H1 (cell line): ENCODE results near the gene LITAF. TPM values are rescaled to one million over a fixed set of nuclear protein-coding genes. Genes with fewer than 3 reads are reported as not detected.

Experiments
- CTCF ChIA-PET: fragments of 300-600 bp; sonication (Branson Sonifier 250); formaldehyde crosslinking; loops from one replicate; lab custom pipeline; 2021; ENCODE audit not compliant: partially characterized antibody; lab: Charles Lee
- POLR2A ChIA-PET: fragments of 300-600 bp; sonication (Branson Sonifier 250); formaldehyde crosslinking; loops from one replicate; lab custom pipeline; 2021; ENCODE audit warnings: inconsistent platforms; ENCODE audit not compliant: partially characterized antibody; lab: Charles Lee
- DNase-seq, 2 experiments: peaks; one replicate each; pipeline versions ENCODE4 v3.0.0 to v3.0.0-alpha.2; 2010 to 2022; ENCODE audit warnings: low spot score in 2 of 2, low read depth in 1 of 2, mixed read lengths in 1 of 2
- FAIRE-seq: peaks from 2 replicates; lab custom pipeline; 2011; peaks lifted over from hg19 to GRCh38; lab: Jason Lieb, UNC
- H2AFZ ChIP-seq: 2 replicates; pipeline ENCODE4 v1.8.1; 2012; ENCODE audit warnings: low read length, inconsistent platforms
- H2AK5ac ChIP-seq: 2 replicates; pipeline ENCODE4 v1.6.1; 2013; ENCODE audit warnings: low read depth, low read length
- H2BK120ac ChIP-seq: replicated peaks from 2 replicates; pipeline ENCODE3; 2013; ENCODE audit warnings: low read depth, low read length, inconsistent platforms
- H2BK12ac ChIP-seq: 2 replicates; pipeline ENCODE4 v1.6.1; 2013; ENCODE audit warnings: low read depth, low read length
- H2BK15ac ChIP-seq: 2 replicates; pipeline ENCODE4 v1.6.1; 2013; ENCODE audit warnings: low read length
- H2BK20ac ChIP-seq: 2 replicates; pipeline ENCODE4 v1.6.1; 2013; ENCODE audit warnings: low read length
- H2BK5ac ChIP-seq: 2 replicates; pipeline ENCODE4 v1.6.1; 2013; ENCODE audit warnings: low read depth, low read length
- H3K14ac ChIP-seq: 2 replicates; pipeline ENCODE4 v1.6.1; 2013; ENCODE audit warnings: inconsistent platforms; ENCODE audit not compliant: insufficient read length
- H3K18ac ChIP-seq: 2 replicates; pipeline ENCODE4 v1.6.1; 2013; ENCODE audit warnings: low read length; ENCODE audit errors: extremely low read depth
- H3K23ac ChIP-seq: 2 replicates; pipeline ENCODE4 v1.6.1; 2013; ENCODE audit warnings: inconsistent platforms; ENCODE audit not compliant: insufficient read length
- H3K23me2 ChIP-seq: 2 replicates; pipeline ENCODE4 v1.6.1; 2013; ENCODE audit warnings: low read depth, low read length
- H3K27ac ChIP-seq: 2 replicates; pipeline ENCODE4 v1.6.1; 2011; ENCODE audit warnings: low read depth, low read length, inconsistent platforms
- H3K27me3 ChIP-seq, 4 experiments: replicated peaks in 1 of 4; 1 replicate in 1 of 4; 2 replicates in 3 of 4; pipeline versions ENCODE4 v1.6.1 to v1.8.1; 2011 to 2013; ENCODE audit warnings: low read length in 3 of 4, mild to moderate bottlenecking in 3 of 4, inconsistent platforms in 2 of 4, mixed read lengths in 2 of 4, moderate library complexity in 1 of 4; ENCODE audit not compliant: control insufficient read depth in 3 of 4, insufficient read depth in 3 of 4; ENCODE audit errors: extremely low read depth in 1 of 4
- H3K36me3 ChIP-seq, 4 experiments: 2 replicates each; pipeline versions ENCODE4 v1.6.1 to v1.8.1; 2011 to 2013; ENCODE audit warnings: mild to moderate bottlenecking in 4 of 4, low read length in 3 of 4, moderate library complexity in 2 of 4, control low read depth in 1 of 4, inconsistent platforms in 1 of 4; ENCODE audit not compliant: insufficient read depth in 4 of 4, control insufficient read depth in 2 of 4
- H3K4ac ChIP-seq: replicated peaks from 2 replicates; pipeline ENCODE3; 2013; ENCODE audit warnings: low read length, low read depth, mixed read lengths, inconsistent platforms; ENCODE audit not compliant: insufficient read length
- H3K4me1 ChIP-seq, 4 experiments: replicated peaks in 1 of 4; 1 replicate in 1 of 4; 2 replicates in 3 of 4; pipeline versions ENCODE4 v1.6.1 to v1.8.1; 2011 to 2013; ENCODE audit warnings: low read length in 3 of 4, inconsistent platforms in 2 of 4, mixed read lengths in 1 of 4; ENCODE audit not compliant: insufficient read depth in 4 of 4, control insufficient read depth in 3 of 4
- H3K4me2 ChIP-seq, 2 experiments: 2 replicates each; pipeline versions ENCODE4 v1.6.1 to v1.8.1; 2011 to 2013; ENCODE audit warnings: low read depth in 2 of 2, low read length in 2 of 2, control low read depth in 1 of 2, inconsistent platforms in 1 of 2, mild to moderate bottlenecking in 1 of 2; ENCODE audit not compliant: insufficient read depth in 1 of 2
- H3K4me3 ChIP-seq, 4 experiments: fragments of 200-600, 300-600 bp in 1 of 4; sonication (generic), shearing (Covaris generic), sonication (Bioruptor Twin) in 1 of 4; 2 replicates each; pipeline versions ENCODE4 v1.5.1 to v1.8.1; 2011 to 2016; ENCODE audit warnings: low read length in 4 of 4, low read depth in 3 of 4, control low read depth in 2 of 4, inconsistent platforms in 2 of 4, mild to moderate bottlenecking in 2 of 4, mixed read lengths in 1 of 4, moderate library complexity in 1 of 4; ENCODE audit not compliant: insufficient read depth in 2 of 4; ENCODE audit errors: extremely low read depth in 1 of 4
- H3K56ac ChIP-seq: replicated peaks from 2 replicates; pipeline ENCODE3; 2013; ENCODE audit warnings: low read depth, mild to moderate bottlenecking, mixed read lengths, low read length, inconsistent platforms; ENCODE audit not compliant: insufficient read length
- H3K79me1 ChIP-seq: 2 replicates; pipeline ENCODE4 v1.6.1; 2013; ENCODE audit warnings: low read depth, low read length, control low read depth
- H3K79me2 ChIP-seq, 2 experiments: 2 replicates each; pipeline versions ENCODE4 v1.6.1 to v1.8.1; 2012 to 2013; ENCODE audit warnings: low read length in 2 of 2, mild to moderate bottlenecking in 2 of 2, inconsistent platforms in 1 of 2; ENCODE audit not compliant: insufficient read depth in 2 of 2, control insufficient read depth in 1 of 2
- H3K9ac ChIP-seq, 4 experiments: replicated peaks in 1 of 4; 1 replicate in 1 of 4; 2 replicates in 3 of 4; pipeline versions ENCODE4 v1.6.1 to v1.8.1; 2011 to 2013; ENCODE audit warnings: low read depth in 3 of 4, low read length in 3 of 4, control low read depth in 2 of 4, mild to moderate bottlenecking in 2 of 4, moderate library complexity in 2 of 4, inconsistent platforms in 1 of 4; ENCODE audit errors: extremely low read depth in 1 of 4
- H3K9me3 ChIP-seq, 2 experiments: 2 replicates each; pipeline versions ENCODE4 v1.6.1 to v1.8.1; 2012 to 2013; ENCODE audit warnings: mild to moderate bottlenecking in 2 of 2, moderate library complexity in 2 of 2, control low read depth in 1 of 2, inconsistent platforms in 1 of 2, low read depth in 1 of 2, low read length in 1 of 2, mixed read lengths in 1 of 2; ENCODE audit not compliant: insufficient read depth in 2 of 2
- H4K20me1 ChIP-seq, 2 experiments: replicated peaks in 1 of 2; 2 replicates each; pipeline versions ENCODE3 to v1.8.1; 2011 to 2013; ENCODE audit warnings: inconsistent platforms in 2 of 2, low read length in 2 of 2, mild to moderate bottlenecking in 1 of 2; ENCODE audit not compliant: insufficient read depth in 2 of 2, control insufficient read depth in 1 of 2
- H4K5ac ChIP-seq: 2 replicates; pipeline ENCODE4 v1.6.1; 2013; ENCODE audit warnings: low read length, low read depth, mixed read lengths, inconsistent platforms; ENCODE audit not compliant: insufficient read length
- H4K8ac ChIP-seq: 2 replicates; pipeline ENCODE4 v1.8.0; 2013; ENCODE audit warnings: mild to moderate bottlenecking, moderate library complexity, low read length, inconsistent platforms; ENCODE audit not compliant: insufficient read depth; ENCODE audit errors: extremely low read depth
- H4K91ac ChIP-seq: replicated peaks from 2 replicates; pipeline ENCODE3; 2013; ENCODE audit warnings: low read length, mixed read lengths, inconsistent platforms; ENCODE audit not compliant: insufficient read length
- WGBS, 2 experiments: shearing (Covaris generic) in 1 of 2; methylation state at CpG; one replicate each; pipeline versions ENCODE4 v1.1.6 to v1.1.7; 2013 to 2015; ENCODE audit warnings: low lambda C conversion rate in 2 of 2, mixed read lengths in 2 of 2, inconsistent platforms in 1 of 2, low coverage in 1 of 2, missing lambda C conversion rate in 1 of 2; ENCODE audit not compliant: insufficient replicate concordance in 2 of 2, insufficient coverage in 1 of 2, insufficient read length in 1 of 2; ENCODE audit errors: extremely low coverage in 1 of 2, missing lambda C conversion rate in 1 of 2; 5-methylcytosine and 5-hydroxymethylcytosine counted together
- polyA plus RNA-seq, 7 experiments: library from polyadenylated mRNA; depleted of rRNA in 3 of 7; stranded (reverse) in 5 of 7; unstranded in 2 of 7; fragments of >200 nt in 5 of 7; fragments of 200-250 nt in 2 of 7; gene quantifications; 1 replicate in 5 of 7; 2 replicates in 1 of 7; 4 replicates in 1 of 7; pipeline versions ENCODE4 v1.2.1 to v1.2.3, GENCODE V29; 2011 to 2013; ENCODE audit warnings: missing spikeins in 2 of 7, mixed read lengths in 2 of 7
- total RNA-seq: library from RNA; stranded (reverse); fragmentation: NEBNext Ultra II Directional; extraction: Animal tissue kit (Norgen Biotek cat#: 25700); gene quantifications from 2 replicates; pipeline ENCODE4 v1.2.1, GENCODE V29; 2021
- TF ChIP-seq, protein P1 (sequence below): IDR thresholded peaks from 2 replicates; pipeline ENCODE4 v1.6.1; 2012; ENCODE audit warnings: low read length, inconsistent platforms

The LITAF gene
- total and polyA plus RNA-seq, 2 of the 8 experiments (the other 6 are each of a cell fraction or from before 2014, with no cell fraction given): 165 to 205 TPM

DNA sequence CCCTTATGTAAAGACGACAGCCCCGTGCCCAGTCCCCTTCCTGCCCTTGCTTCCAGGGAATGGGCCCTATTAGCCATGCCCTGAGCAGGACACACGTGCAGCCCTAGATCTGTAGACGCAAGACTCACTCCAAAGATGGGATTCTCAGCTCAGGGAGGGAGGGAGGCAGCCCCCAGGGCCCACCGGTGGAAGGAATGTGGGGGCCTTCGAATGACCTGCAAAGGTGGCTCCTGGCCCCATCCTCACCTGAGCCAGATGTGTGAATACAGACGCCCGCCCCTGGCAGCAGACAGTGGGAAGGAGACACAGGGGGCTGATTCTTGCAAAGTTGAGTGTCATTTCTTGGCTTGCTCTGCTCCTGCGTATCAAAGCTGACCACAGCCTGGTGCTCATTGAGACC, 47.8 kb downstream of the LITAF start:
- no peak overlapping the region for H3K27ac ChIP-seq
- no peaks in the 10 kb centered on the region for H3K9me3 ChIP-seq
- no peak overlapping the region for H3K56ac ChIP-seq
- H3K79me1 ChIP-seq: no peaks in the 10 kb centered on the region
- H4K91ac ChIP-seq: no peak overlapping the region
- H3K4me1 ChIP-seq: peaks cover 2 to 4% (median 3%) of the 10 kb centered on the region in 4 experiments; a peak in 5 of 7 replicates
- no peak for DNase-seq
- H3K36me3 ChIP-seq: no peaks in the 10 kb centered on the region
- no peak overlapping the region for H2BK5ac ChIP-seq
- H4K20me1 ChIP-seq: no peaks in the 10 kb centered on the region
- no peak overlapping the region for H3K23ac ChIP-seq
- H3K18ac ChIP-seq: no peak overlapping the region
- no peak overlapping the region for H3K9ac ChIP-seq
- H2AK5ac ChIP-seq: no peak overlapping the region
- H2AFZ ChIP-seq: no peak overlapping the region
- 0 out of 2 replicates have a peak overlapping the region, but pooled peaks have one; percentile 19 for H2BK12ac ChIP-seq
- no peaks in the 10 kb centered on the region for H3K23me2 ChIP-seq
- no peak for FAIRE-seq
- ChIA-PET CTCF (interaction anchor here (0.7 to 2.3 kb wide), 8 partner anchors 20 to 133 kb away, joined by 3 to 6 read pairs (median 3); partner anchors contain the start of gene LITAF), POLR2A (interaction anchor here (1.5 to 1.8 kb wide), 2 partner anchors 36 to 44 kb away, joined by 5 to 6 read pairs; no protein-coding TSS in a partner anchor)
- no peaks in the 10 kb centered on the region for H3K79me2 ChIP-seq
- TF ChIP-seq, protein P1, sequence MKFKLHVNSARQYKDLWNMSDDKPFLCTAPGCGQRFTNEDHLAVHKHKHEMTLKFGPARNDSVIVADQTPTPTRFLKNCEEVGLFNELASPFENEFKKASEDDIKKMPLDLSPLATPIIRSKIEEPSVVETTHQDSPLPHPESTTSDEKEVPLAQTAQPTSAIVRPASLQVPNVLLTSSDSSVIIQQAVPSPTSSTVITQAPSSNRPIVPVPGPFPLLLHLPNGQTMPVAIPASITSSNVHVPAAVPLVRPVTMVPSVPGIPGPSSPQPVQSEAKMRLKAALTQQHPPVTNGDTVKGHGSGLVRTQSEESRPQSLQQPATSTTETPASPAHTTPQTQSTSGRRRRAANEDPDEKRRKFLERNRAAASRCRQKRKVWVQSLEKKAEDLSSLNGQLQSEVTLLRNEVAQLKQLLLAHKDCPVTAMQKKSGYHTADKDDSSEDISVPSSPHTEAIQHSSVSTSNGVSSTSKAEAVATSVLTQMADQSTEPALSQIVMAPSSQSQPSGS: no peak
- no peak overlapping the region for H3K14ac ChIP-seq
- H2BK15ac ChIP-seq: no peak overlapping the region
- H3K4ac ChIP-seq: no peak overlapping the region
- H2BK20ac ChIP-seq: no peak overlapping the region
- H3K27me3 ChIP-seq: no peaks in the 10 kb centered on the region
- 89% methylated on average over 9 of the region's 9 CpGs; no CpG with 5 or more reads in 1 of the 2 experiments for WGBS, 2 experiments
- no peak overlapping the region for H3K4me3 ChIP-seq
- no peak overlapping the region for H4K8ac ChIP-seq
- H3K4me2 ChIP-seq: no peak overlapping the region
- H4K5ac ChIP-seq: no peak overlapping the region
- H2BK120ac ChIP-seq: no peak overlapping the region
